Measurements from ENCODE around the gene CTIF.

GRCh38 chr18:48770243-48770642 is 231.4 kb downstream of the CTIF start:
- TF ChIP-seq CTCF (IDR thresholded peaks at IDR 0.05; ENCODE audit: low read length), result no peak
- TF ChIP-seq EZH2 (optimal IDR thresholded peaks at IDR 0.05; ENCODE audit: low read depth, low read length), result no peak
- TF ChIP-seq EZH2phosphoT487 (IDR thresholded peaks at IDR 0.05; ENCODE audit: low read length), result no peak

All from MM.1S (cell line).